IMR-90 (cell line): ENCODE measurements around the gene ADAM23. TPM values are rescaled to one million over a fixed set of nuclear protein-coding genes. Genes with fewer than 3 reads are reported as not detected.

ENCODE experiments used
- ATAC-seq: fragments of 200-7000 bp; cut with Tn5 transposase; 2 replicates; pipeline ENCODE4 v1.9.1; 2020; ENCODE audit warnings: low read depth, mild to moderate bottlenecking, moderate library complexity
- BruUV-seq: library from RNA; stranded (reverse); fragments of 400-500 nt; replicated peaks from 2 replicates; lab custom pipeline; 2021; lab: Mats Ljungman, UMichigan
- CTCF ChIA-PET: fragments of 300-600 bp; formaldehyde crosslinking; extraction: SDS; loops from one replicate; lab custom pipeline; 2021; ENCODE audit warnings: antibody characterized with exemption; lab: Yijun Ruan, JAX
- POLR2A ChIA-PET: fragments of 300-600 bp; sonication (Branson Sonifier 250); formaldehyde crosslinking; loops from one replicate; lab custom pipeline; 2022; ENCODE audit warnings: antibody characterized with exemption; ENCODE audit not compliant: unreplicated experiment; lab: Charles Lee
- DNase-seq: peaks from one replicate; pipeline ENCODE4 v3.0.0; 2013
- H2AFZ ChIP-seq: replicated peaks from 2 replicates; pipeline ENCODE3; 2013; ENCODE audit warnings: low read length, mild to moderate bottlenecking; ENCODE audit not compliant: poor library complexity
- H2AK5ac ChIP-seq: 2 replicates; pipeline ENCODE4 v1.6.1; 2013; ENCODE audit warnings: low read depth, low read length, inconsistent platforms
- H2AK9ac ChIP-seq: replicated peaks from 2 replicates; pipeline ENCODE3; 2013; ENCODE audit warnings: mild to moderate bottlenecking, low read depth, low read length, moderate library complexity; ENCODE audit not compliant: poor library complexity
- H2BK120ac ChIP-seq: 2 replicates; pipeline ENCODE4 v1.6.1; 2013; ENCODE audit warnings: low read depth, low read length, inconsistent platforms
- H2BK15ac ChIP-seq: 3 replicates; pipeline ENCODE4 v1.6.1; 2013; ENCODE audit warnings: low read depth, low read length, inconsistent platforms
- H2BK20ac ChIP-seq: 2 replicates; pipeline ENCODE4 v1.6.1; 2013; ENCODE audit warnings: low read depth, mild to moderate bottlenecking, inconsistent platforms, low read length, moderate library complexity
- H2BK5ac ChIP-seq: 2 replicates; pipeline ENCODE4 v1.6.1; 2013; ENCODE audit warnings: mild to moderate bottlenecking, low read depth, low read length, inconsistent platforms; ENCODE audit not compliant: poor library complexity, severe bottlenecking
- H3K14ac ChIP-seq: replicated peaks from 2 replicates; pipeline ENCODE4 v1.6.1; 2013; ENCODE audit warnings: low read depth, low read length, inconsistent platforms
- H3K18ac ChIP-seq: 2 replicates; pipeline ENCODE4 v1.6.1; 2013; ENCODE audit warnings: low read depth, low read length, control low read depth
- H3K23ac ChIP-seq: 2 replicates; pipeline ENCODE4 v1.6.1; 2013; ENCODE audit warnings: low read depth, low read length, inconsistent platforms
- H3K27ac ChIP-seq: 2 replicates; pipeline ENCODE4 v1.5.1; 2013; ENCODE audit warnings: mild to moderate bottlenecking, control low read depth, low read length; ENCODE audit not compliant: insufficient read depth
- H3K27me3 ChIP-seq: 2 replicates; pipeline ENCODE4 v1.6.1; 2013; ENCODE audit warnings: low read length; ENCODE audit not compliant: control insufficient read depth, insufficient read depth
- H3K36me3 ChIP-seq: 2 replicates; pipeline ENCODE4 v1.6.1; 2013; ENCODE audit warnings: low read length, mixed read lengths; ENCODE audit not compliant: control insufficient read depth, insufficient read depth
- H3K4ac ChIP-seq: 2 replicates; pipeline ENCODE4 v1.6.1; 2013; ENCODE audit warnings: low read depth, low read length, inconsistent platforms
- H3K4me1 ChIP-seq: 2 replicates; pipeline ENCODE4 v1.6.1; 2013; ENCODE audit warnings: low read length, mixed read lengths; ENCODE audit not compliant: control insufficient read depth, insufficient read depth
- H3K4me2 ChIP-seq: 2 replicates; pipeline ENCODE4 v1.6.1; 2013; ENCODE audit warnings: low read depth, mild to moderate bottlenecking, control low read depth, low read length, moderate library complexity
- H3K4me3 ChIP-seq: 2 replicates; pipeline ENCODE4 v1.5.1; 2013; ENCODE audit warnings: low read depth, mild to moderate bottlenecking, control low read depth, low read length, moderate library complexity; ENCODE audit not compliant: insufficient read depth
- H3K56ac ChIP-seq: 2 replicates; pipeline ENCODE4 v1.6.1; 2013; ENCODE audit warnings: low read length, inconsistent platforms; ENCODE audit not compliant: insufficient read depth; ENCODE audit errors: extremely low read depth
- H3K79me1 ChIP-seq, 2 experiments: 2 replicates each; pipeline ENCODE4 v1.6.1; 2013; ENCODE audit warnings: low read length in 2 of 2, inconsistent platforms in 1 of 2, low read depth in 1 of 2
- H3K9ac ChIP-seq: 2 replicates; pipeline ENCODE4 v1.6.1; 2013; ENCODE audit warnings: low read depth, low read length, control low read depth
- H3K9me1 ChIP-seq: 2 replicates; pipeline ENCODE4 v1.6.1; 2013; ENCODE audit warnings: low read length, inconsistent platforms; ENCODE audit not compliant: insufficient read depth
- H3K9me3 ChIP-seq: 2 replicates; pipeline ENCODE4 v1.6.1; 2013; ENCODE audit warnings: low read length; ENCODE audit not compliant: control insufficient read depth, insufficient read depth
- H4K20me1 ChIP-seq: 2 replicates; pipeline ENCODE4 v1.6.1; 2013; ENCODE audit warnings: low read length, inconsistent platforms; ENCODE audit not compliant: insufficient read depth
- H4K5ac ChIP-seq: 2 replicates; pipeline ENCODE4 v1.6.1; 2013; ENCODE audit warnings: mild to moderate bottlenecking, low read depth, low read length, control low read depth
- H4K8ac ChIP-seq, 2 experiments: 2 replicates each; pipeline ENCODE4 v1.6.1; 2013; ENCODE audit warnings: low read depth in 2 of 2, low read length in 2 of 2, control low read depth in 1 of 2, inconsistent platforms in 1 of 2
- H4K91ac ChIP-seq: 2 replicates; pipeline ENCODE4 v1.6.1; 2013; ENCODE audit warnings: low read depth, low read length, inconsistent platforms; ENCODE audit not compliant: insufficient read depth
- BHLHE40 ChIP-seq: fragments of 150-350 bp; IDR thresholded peaks from 2 replicates; pipeline ENCODE4 v1.6.1; 2016; ENCODE audit warnings: mild to moderate bottlenecking, low read depth, low read length
- CEBPB ChIP-seq: IDR thresholded peaks from 2 replicates; pipeline ENCODE4 v1.6.1; 2012; ENCODE audit warnings: low read depth, low read length, improper control_type of control experiment
- CHD1 ChIP-seq: IDR thresholded peaks from 2 replicates; pipeline ENCODE4 v1.6.1; 2012; ENCODE audit warnings: low read depth, low read length, improper control_type of control experiment
- CTCF ChIP-seq: conservative IDR thresholded peaks from 2 replicates; pipeline ENCODE4 v1.5.1; 2012; ENCODE audit warnings: mild to moderate bottlenecking, low read depth, low read length, improper control_type of control experiment
- ELK1 ChIP-seq: fragments of 150-350 bp; IDR thresholded peaks from 2 replicates; pipeline ENCODE4 v1.6.1; 2016; ENCODE audit warnings: low read depth, mild to moderate bottlenecking, low read length, moderate library complexity, borderline replicate concordance
- FOS ChIP-seq: fragments of 150-350 bp; IDR thresholded peaks from 2 replicates; pipeline ENCODE4 v1.6.1; 2016; ENCODE audit warnings: low read depth, low read length
- MAFK ChIP-seq: IDR thresholded peaks from 2 replicates; pipeline ENCODE4 v1.6.1; 2012; ENCODE audit warnings: low read depth, low read length, improper control_type of control experiment
- MAZ ChIP-seq: IDR thresholded peaks from 2 replicates; pipeline ENCODE4 v1.6.1; 2012; ENCODE audit warnings: low read depth, mild to moderate bottlenecking, low read length, improper control_type of control experiment, moderate library complexity, borderline replicate concordance
- MXI1 ChIP-seq: IDR thresholded peaks from 2 replicates; pipeline ENCODE4 v1.6.1; 2012; ENCODE audit warnings: low read depth, mild to moderate bottlenecking, low read length, moderate library complexity, borderline replicate concordance
- NFE2L2 ChIP-seq: fragments of 150-350 bp; IDR thresholded peaks from 2 replicates; pipeline ENCODE4 v1.6.1; 2016; ENCODE audit warnings: low read depth, mild to moderate bottlenecking, low read length
- POLR2A ChIP-seq: IDR thresholded peaks from 2 replicates; pipeline ENCODE4 v1.6.1; 2012; ENCODE audit warnings: mild to moderate bottlenecking, low read depth, low read length
- RAD21 ChIP-seq: IDR thresholded peaks from 2 replicates; pipeline ENCODE4 v1.6.1; 2012; ENCODE audit warnings: low read length, improper control_type of control experiment
- RCOR1 ChIP-seq: IDR thresholded peaks from 2 replicates; pipeline ENCODE4 v1.6.1; 2012; ENCODE audit warnings: mild to moderate bottlenecking, low read length, improper control_type of control experiment; ENCODE audit not compliant: insufficient replicate concordance
- RFX5 ChIP-seq: IDR thresholded peaks from 2 replicates; pipeline ENCODE4 v1.8.0; 2012; ENCODE audit warnings: low read depth, mild to moderate bottlenecking, low read length, moderate library complexity
- SMC3 ChIP-seq: fragments of 150-350 bp; IDR thresholded peaks from 2 replicates; pipeline ENCODE4 v1.6.1; 2016; ENCODE audit warnings: low read depth, mild to moderate bottlenecking, antibody characterized with exemption, low read length, moderate library complexity
- USF2 ChIP-seq: fragments of 150-350 bp; IDR thresholded peaks from 2 replicates; pipeline ENCODE4 v1.6.1; 2017; ENCODE audit warnings: mild to moderate bottlenecking, antibody characterized with exemption, low read length, low read depth
- WGBS, 2 experiments: methylation state at CpG; one replicate each; pipeline versions ENCODE4 v1.1.5 to v1.1.7; 2013; ENCODE audit warnings: missing lambda C conversion rate in 2 of 2; ENCODE audit not compliant: insufficient read length in 1 of 2; ENCODE audit errors: extremely low coverage in 2 of 2; 5-methylcytosine and 5-hydroxymethylcytosine counted together
- dilution Hi-C: fragments of 300-500 bp; cut with HindIII; formaldehyde crosslinking; loops from one replicate; pipeline ENCODE4 v1.14.3; 2018; ENCODE audit warnings: low sequenced_read_pairs; ENCODE audit not compliant: unreplicated experiment
- in situ Hi-C: fragments of 300-500 bp; cut with MboI; formaldehyde crosslinking; loops from 3 replicates; pipeline ENCODE4 v1.14.3; 2019; ENCODE audit warnings: low sequenced_read_pairs, inconsistent platforms, mixed read lengths
- intact Hi-C: fragments of 100-400 bp; cut with micrococcal nuclease; formaldehyde crosslinking; loops from 2 replicates; pipeline ENCODE4 v1.10.0; 2022
- polyA plus RNA-seq, 3 experiments: library from polyadenylated mRNA; depleted of rRNA; stranded (reverse); fragments of >200 nt; gene quantifications; 2 replicates each; pipeline ENCODE4 v1.2.3, GENCODE V29; 2012; ENCODE audit warnings: low replicate concordance in 1 of 3
- total RNA-seq: library from RNA; depleted of rRNA; stranded (reverse); fragments of >200 nt; gene quantifications from 2 replicates; pipeline ENCODE4 v1.2.3, GENCODE V29; 2012

ADAM23 gene
- total and polyA plus RNA-seq, 2 of the 4 experiments (the other 2 are of a cell fraction), result 2.9 to 10.3 TPM

GRCh38 chr2:206611736-206612135, 168.4 kb downstream of the ADAM23 start:
- Histone ChIP-seq H3K27ac (no peak overlapping the region), H3K79me1 (no peaks in the 10 kb centered on the region), H3K9ac (no peak overlapping the region), H4K20me1 (no peaks in the 10 kb centered on the region), H3K4ac (no peak overlapping the region), H3K18ac (no peak overlapping the region), H4K8ac (no peak overlapping the region), H3K9me3 (no peaks in the 10 kb centered on the region), H3K56ac (no peak overlapping the region), H3K4me1 (peaks cover 4% of the 10 kb centered on the region; the same call in 1 of the 2 replicates), H2BK15ac (no peak overlapping the region), H4K91ac (no peak overlapping the region), H2AFZ (no peak overlapping the region), H3K4me3 (no peak overlapping the region), H3K9me1 (no peaks in the 10 kb centered on the region; the same call in 1 of the 2 replicates), H2BK120ac (no peak overlapping the region), H4K5ac (no peak overlapping the region), H2AK5ac (no peak overlapping the region), H2BK20ac (no peak overlapping the region), H3K4me2 (no peak overlapping the region), H3K36me3 (no peaks in the 10 kb centered on the region), H3K14ac (no peak overlapping the region), H2AK9ac (no peak overlapping the region), H3K23ac (no peak overlapping the region), H2BK5ac (no peak overlapping the region), H3K27me3 (no peaks in the 10 kb centered on the region)
- intact Hi-C loops, result no loop called here
- in situ Hi-C loops, result no loop called here
- WGBS, 2 experiments, result no CpG with 5 or more reads among the region's 3 CpGs
- ChIA-PET CTCF (no interaction called here), POLR2A (no interaction called here)
- BruUV-seq, result no TSS peak
- no peak for DNase-seq
- dilution Hi-C loops, result no loop called here
- TF ChIP-seq RAD21 (no peak), CHD1 (no peak), MXI1 (no peak), SMC3 (no peak), MAZ (no peak), CTCF (no peak), FOS (no peak), BHLHE40 (no peak), CEBPB (no peak), USF2 (no peak), NFE2L2 (no peak), POLR2A (no peak), MAFK (no peak), RFX5 (no peak), ELK1 (no peak), RCOR1 (no peak)
- no peak for ATAC-seq
